Bronchial epithelial cell (primary cell): Measurements from ENCODE around the gene TNFRSF13B. TPM values are rescaled to one million over a fixed set of nuclear protein-coding genes. Genes with fewer than 3 reads are reported as not detected.

Source experiments
- DNase-seq: peaks from one replicate; pipeline ENCODE4 v3.0.0-alpha.2; 2010; ENCODE audit warnings: low read depth
- FAIRE-seq: peaks from 2 replicates; lab custom pipeline; 2011; peaks lifted over from hg19 to GRCh38; lab: Jason Lieb, UNC
- H3K27me3 ChIP-seq: 2 replicates; pipeline ENCODE4 v1.5.1; 2011; ENCODE audit warnings: low read length; ENCODE audit not compliant: control insufficient read depth, insufficient read depth
- H3K36me3 ChIP-seq: 2 replicates; pipeline ENCODE4 v1.5.1; 2011; ENCODE audit warnings: low read length; ENCODE audit not compliant: control insufficient read depth, insufficient read depth
- H3K4me3 ChIP-seq: 2 replicates; pipeline ENCODE4 v1.5.1; 2011; ENCODE audit warnings: mild to moderate bottlenecking, low read depth, low read length, control low read depth
- total RNA-seq: library from RNA; depleted of rRNA; stranded (reverse); fragments of >200 nt; gene quantifications from 2 replicates; pipeline ENCODE4 v1.2.1, GENCODE V29; 2014
- TF ChIP-seq, protein P1 (sequence below): IDR thresholded peaks from 2 replicates; pipeline ENCODE4 v1.5.1; 2011; ENCODE audit warnings: mild to moderate bottlenecking, moderate library complexity, low read length, control low read depth, inconsistent platforms; ENCODE audit not compliant: insufficient read depth, severe bottlenecking

The TNFRSF13B gene
- total RNA-seq, 1 donor from 2014 or later, result not detected

- TF ChIP-seq, protein P1, sequence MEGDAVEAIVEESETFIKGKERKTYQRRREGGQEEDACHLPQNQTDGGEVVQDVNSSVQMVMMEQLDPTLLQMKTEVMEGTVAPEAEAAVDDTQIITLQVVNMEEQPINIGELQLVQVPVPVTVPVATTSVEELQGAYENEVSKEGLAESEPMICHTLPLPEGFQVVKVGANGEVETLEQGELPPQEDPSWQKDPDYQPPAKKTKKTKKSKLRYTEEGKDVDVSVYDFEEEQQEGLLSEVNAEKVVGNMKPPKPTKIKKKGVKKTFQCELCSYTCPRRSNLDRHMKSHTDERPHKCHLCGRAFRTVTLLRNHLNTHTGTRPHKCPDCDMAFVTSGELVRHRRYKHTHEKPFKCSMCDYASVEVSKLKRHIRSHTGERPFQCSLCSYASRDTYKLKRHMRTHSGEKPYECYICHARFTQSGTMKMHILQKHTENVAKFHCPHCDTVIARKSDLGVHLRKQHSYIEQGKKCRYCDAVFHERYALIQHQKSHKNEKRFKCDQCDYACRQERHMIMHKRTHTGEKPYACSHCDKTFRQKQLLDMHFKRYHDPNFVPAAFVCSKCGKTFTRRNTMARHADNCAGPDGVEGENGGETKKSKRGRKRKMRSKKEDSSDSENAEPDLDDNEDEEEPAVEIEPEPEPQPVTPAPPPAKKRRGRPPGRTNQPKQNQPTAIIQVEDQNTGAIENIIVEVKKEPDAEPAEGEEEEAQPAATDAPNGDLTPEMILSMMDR, result no peak
- Histone ChIP-seq H3K4me3 (no peak overlapping the region), H3K36me3 (no peaks in the 10 kb centered on the region), H3K27me3 (no peaks in the 10 kb centered on the region)
- DNase-seq (peak; percentile 46), FAIRE-seq (no peak)
Measured at GRCh38 chr17:16987830-16988601, 16.1 kb upstream of the TNFRSF13B start.

GRCh38 chr17:16987066-16987829, 15.3 kb upstream of the TNFRSF13B start:
- TF ChIP-seq, protein P1, result no peak
- Histone ChIP-seq H3K4me3 (no peak overlapping the region), H3K27me3 (no peaks in the 10 kb centered on the region), H3K36me3 (no peaks in the 10 kb centered on the region)
- DNase-seq (no peak), FAIRE-seq (no peak)

- DNase-seq (peak; percentile 12), FAIRE-seq (no peak)
- TF ChIP-seq, protein P1, result no peak
- H3K36me3 ChIP-seq, result no peaks in the 10 kb centered on the region
- H3K4me3 ChIP-seq, result no peak overlapping the region
- no peaks in the 10 kb centered on the region for H3K27me3 ChIP-seq
Measured at GRCh38 chr17:16986391-16986790, 14.5 kb upstream of the TNFRSF13B start.

DNA sequence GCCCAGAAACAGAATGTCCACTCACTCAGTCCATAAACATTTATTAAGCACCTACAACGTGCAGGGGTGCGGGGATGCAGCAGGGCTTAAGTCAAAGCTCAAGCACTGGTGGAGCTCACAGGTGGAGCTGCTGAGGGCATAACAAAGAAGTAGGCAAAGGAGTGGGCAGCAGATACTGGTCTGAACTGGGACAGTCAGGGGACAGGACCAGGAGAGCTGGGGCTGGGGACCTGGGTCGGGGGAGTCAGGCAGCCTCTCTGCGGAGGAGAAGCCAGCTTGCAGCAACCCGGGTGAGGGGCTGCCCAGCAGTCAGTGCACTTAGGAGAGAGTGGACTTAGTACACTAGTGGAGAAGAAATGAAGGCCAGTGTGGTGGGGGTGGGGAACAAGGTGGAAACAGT, 10.0 kb upstream of the TNFRSF13B start:
- Histone ChIP-seq H3K36me3 (no peaks in the 10 kb centered on the region), H3K27me3 (no peaks in the 10 kb centered on the region), H3K4me3 (no peak overlapping the region)
- FAIRE-seq, result no peak
- DNase-seq, result no peak
- TF ChIP-seq, protein P1, result no peak

- Histone ChIP-seq H3K27me3 (no peaks in the 10 kb centered on the region), H3K4me3 (no peak overlapping the region), H3K36me3 (no peaks in the 10 kb centered on the region)
- FAIRE-seq (no peak), DNase-seq (peak; percentile 7)
- TF ChIP-seq, protein P1, result no peak
Measured at GRCh38 chr17:16980813-16981731, 9.2 kb upstream of the TNFRSF13B start.
